DND-41 (cell line): ENCODE data around the gene MLLT6.
A peak's percentile ranks its signal among the peaks of the same experiment; 100 is the strongest.

Experiments
- ATAC-seq: fragments of 200-7000 bp; cut with Tn5 transposase; 3 replicates; pipeline ENCODE4 v1.9.1; 2021; ENCODE audit warnings: low read depth; ENCODE audit not compliant: insufficient read depth
- DNase-seq: peaks from one replicate; pipeline ENCODE4 v3.0.0-alpha.2; 2020
- H2AFZ ChIP-seq: 2 replicates; pipeline ENCODE4 v1.6.0; 2012; ENCODE audit warnings: low read depth, low read length
- H3K27ac ChIP-seq: 2 replicates; pipeline ENCODE4 v1.5.1; 2012; ENCODE audit warnings: low read length, inconsistent platforms
- H3K27me3 ChIP-seq: fragments of 200-600 bp; sonication (generic); 2 replicates; pipeline ENCODE4 v1.6.0; 2012; ENCODE audit warnings: low read length, mild to moderate bottlenecking, inconsistent platforms; ENCODE audit not compliant: insufficient read depth, poor library complexity
- H3K36me3 ChIP-seq: 2 replicates; pipeline ENCODE4 v1.5.1; 2012; ENCODE audit warnings: low read length, inconsistent platforms; ENCODE audit not compliant: insufficient read depth
- H3K4me1 ChIP-seq: 2 replicates; pipeline ENCODE4 v1.5.1; 2012; ENCODE audit warnings: mild to moderate bottlenecking, low read length; ENCODE audit not compliant: insufficient read depth
- H3K4me2 ChIP-seq: 2 replicates; pipeline ENCODE4 v1.6.0; 2012; ENCODE audit warnings: mild to moderate bottlenecking, moderate library complexity, low read length, inconsistent platforms; ENCODE audit not compliant: insufficient read depth
- H3K4me3 ChIP-seq, 2 experiments: fragments of 200-600 bp in 1 of 2; shearing (Covaris generic) in 1 of 2; 2 replicates each; pipeline ENCODE4 v1.5.1; 2012 to 2016; ENCODE audit warnings: inconsistent platforms in 2 of 2, low read length in 2 of 2, mild to moderate bottlenecking in 2 of 2, low read depth in 1 of 2, moderate library complexity in 1 of 2
- H3K79me2 ChIP-seq: 2 replicates; pipeline ENCODE4 v1.6.0; 2012; ENCODE audit warnings: low read length, inconsistent platforms; ENCODE audit not compliant: insufficient read depth
- H3K9ac ChIP-seq: 2 replicates; pipeline ENCODE4 v1.6.0; 2012; ENCODE audit warnings: low read depth, mild to moderate bottlenecking, inconsistent platforms, low read length, moderate library complexity
- H3K9me3 ChIP-seq: 2 replicates; pipeline ENCODE4 v1.5.1; 2012; ENCODE audit warnings: low read length, moderate library complexity, mild to moderate bottlenecking, inconsistent platforms; ENCODE audit not compliant: insufficient read depth, severe bottlenecking
- H4K20me1 ChIP-seq: 2 replicates; pipeline ENCODE4 v1.6.0; 2012; ENCODE audit warnings: low read length; ENCODE audit not compliant: insufficient read depth
- CTCF ChIP-seq: IDR thresholded peaks from 2 replicates; pipeline ENCODE4 v1.5.1; 2012; ENCODE audit warnings: borderline replicate concordance, low read length, moderate library complexity, mild to moderate bottlenecking; ENCODE audit not compliant: poor library complexity, severe bottlenecking; ENCODE audit errors: extremely low read depth
- EZH2 ChIP-seq: IDR thresholded peaks from 3 replicates; pipeline ENCODE4 v1.6.1; 2012; ENCODE audit warnings: borderline replicate concordance, low read depth, mild to moderate bottlenecking, moderate library complexity, low read length, inconsistent platforms; ENCODE audit not compliant: severe bottlenecking

MLLT6 gene

DNA sequence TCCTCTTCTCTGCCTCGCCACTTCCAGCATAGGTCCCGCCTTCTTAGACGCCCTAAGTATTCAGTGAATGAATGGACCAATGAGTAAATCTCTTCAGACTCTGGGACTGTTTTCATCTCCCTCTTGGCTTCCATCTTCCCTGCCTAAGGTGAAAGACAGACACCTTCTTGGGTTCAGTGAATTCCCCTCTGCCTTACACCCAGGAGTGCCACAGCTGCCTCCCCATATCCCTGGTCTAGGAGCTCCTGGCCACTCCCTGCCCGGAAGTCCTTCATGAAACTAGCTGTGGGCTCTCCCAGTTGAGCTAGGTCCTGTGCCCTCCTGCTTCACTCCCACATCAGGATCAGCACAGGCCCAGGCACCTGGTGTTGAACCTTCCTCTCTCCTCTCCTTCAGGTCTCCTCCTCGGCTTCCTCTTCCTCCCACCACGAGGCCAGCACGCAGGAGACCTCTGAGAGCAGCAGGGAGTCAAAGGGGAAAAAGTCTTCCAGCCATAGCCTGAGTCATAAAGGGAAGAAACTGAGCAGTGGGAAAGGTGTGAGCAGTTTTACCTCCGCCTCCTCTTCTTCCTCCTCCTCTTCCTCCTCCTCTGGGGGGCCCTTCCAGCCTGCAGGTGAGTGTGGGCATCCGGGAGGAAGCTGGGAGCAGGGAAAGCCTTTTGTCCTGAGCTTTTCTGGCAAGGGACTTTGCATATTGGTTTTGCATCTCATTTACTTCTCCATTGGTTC lies 10.3 kb downstream of the MLLT6 start:
- peaks cover 3% of the 10 kb centered on the region; the same call in 1 of the 2 replicates for H3K79me2 ChIP-seq
- no peak for DNase-seq
- H2AFZ ChIP-seq = no peak overlapping the region
- no peak for TF ChIP-seq EZH2
- TF ChIP-seq CTCF = no peak
- no peaks in the 10 kb centered on the region for H3K9me3 ChIP-seq
- H3K4me3 ChIP-seq = no peak overlapping the region
- H3K9ac ChIP-seq = no peak overlapping the region
- H3K27me3 ChIP-seq = no peaks in the 10 kb centered on the region
- 0 out of 2 replicates have a peak overlapping the region, but pooled peaks have one; percentile 13 for H3K27ac ChIP-seq
- H3K4me1 ChIP-seq = no peaks in the 10 kb centered on the region
- no peak overlapping the region for H3K4me2 ChIP-seq
- peaks cover 5% of the 10 kb centered on the region; the same call in 1 of the 2 replicates for H4K20me1 ChIP-seq
- H3K36me3 ChIP-seq = peaks cover 95% of the 10 kb centered on the region
- no peak for ATAC-seq

DNA sequence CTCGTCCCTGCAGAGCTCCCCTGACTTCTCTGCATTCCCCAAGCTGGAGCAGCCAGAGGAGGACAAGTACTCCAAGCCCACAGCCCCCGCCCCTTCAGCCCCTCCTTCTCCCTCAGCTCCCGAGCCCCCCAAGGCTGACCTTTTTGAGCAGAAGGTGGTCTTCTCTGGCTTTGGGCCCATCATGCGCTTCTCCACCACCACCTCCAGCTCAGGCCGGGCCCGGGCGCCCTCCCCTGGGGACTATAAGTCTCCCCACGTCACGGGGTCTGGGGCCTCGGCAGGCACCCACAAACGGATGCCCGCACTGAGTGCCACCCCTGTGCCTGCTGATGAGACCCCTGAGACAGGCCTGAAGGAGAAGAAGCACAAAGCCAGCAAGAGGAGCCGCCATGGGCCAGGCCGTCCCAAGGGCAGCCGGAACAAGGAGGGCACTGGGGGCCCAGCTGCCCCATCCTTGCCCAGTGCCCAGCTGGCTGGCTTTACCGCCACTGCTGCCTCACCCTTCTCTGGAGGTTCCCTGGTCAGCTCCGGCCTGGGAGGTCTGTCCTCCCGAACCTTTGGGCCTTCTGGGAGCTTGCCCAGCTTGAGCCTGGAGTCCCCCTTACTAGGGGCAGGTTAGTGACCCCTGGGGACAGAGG lies 11.4 kb downstream of the MLLT6 start:
- Histone ChIP-seq H3K9me3 (no peaks in the 10 kb centered on the region), H2AFZ (no peak overlapping the region), H4K20me1 (peaks cover 5% of the 10 kb centered on the region; the same call in 1 of the 2 replicates), H3K36me3 (peaks cover 95% of the 10 kb centered on the region), H3K4me3 (no peak overlapping the region), H3K79me2 (no peaks in the 10 kb centered on the region), H3K4me2 (no peak overlapping the region), H3K9ac (no peak overlapping the region), H3K27me3 (no peaks in the 10 kb centered on the region), H3K27ac (no peak overlapping the region), H3K4me1 (no peaks in the 10 kb centered on the region)
- DNase-seq = no peak
- TF ChIP-seq CTCF (no peak), EZH2 (no peak)
- no peak for ATAC-seq

DNA sequence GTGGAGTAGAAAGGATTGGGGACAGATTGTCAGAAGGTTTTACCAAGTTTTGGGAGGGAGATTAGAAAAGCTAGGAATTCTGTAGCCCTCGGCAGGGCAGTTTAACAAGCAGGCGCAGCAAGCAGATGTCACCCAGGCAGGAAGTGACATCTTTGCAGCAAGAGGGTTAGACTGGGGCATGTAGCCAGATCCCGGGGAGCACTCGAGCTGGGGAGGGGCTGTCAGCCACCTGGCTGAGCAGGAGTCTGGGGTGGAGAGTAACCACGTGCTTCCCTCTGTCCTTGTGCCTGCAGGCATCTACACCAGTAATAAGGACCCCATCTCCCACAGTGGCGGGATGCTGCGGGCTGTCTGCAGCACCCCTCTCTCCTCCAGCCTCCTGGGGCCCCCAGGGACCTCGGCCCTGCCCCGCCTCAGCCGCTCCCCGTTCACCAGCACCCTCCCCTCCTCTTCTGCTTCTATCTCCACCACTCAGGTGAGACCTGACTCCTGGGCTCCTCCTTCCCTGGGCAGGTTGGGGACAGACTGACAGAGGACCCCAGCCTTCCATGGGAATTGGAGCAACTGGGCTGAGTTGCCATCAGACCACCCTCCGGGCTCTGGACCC lies 12.2 kb downstream of the MLLT6 start:
- no peak overlapping the region for H3K27ac ChIP-seq
- no peak overlapping the region for H3K4me2 ChIP-seq
- no peaks in the 10 kb centered on the region for H3K79me2 ChIP-seq
- no peaks in the 10 kb centered on the region for H3K27me3 ChIP-seq
- H3K9ac ChIP-seq = no peak overlapping the region
- no peaks in the 10 kb centered on the region for H3K4me1 ChIP-seq
- peaks cover 95% of the 10 kb centered on the region for H3K36me3 ChIP-seq
- H2AFZ ChIP-seq = no peak overlapping the region
- DNase-seq (no peak), ATAC-seq (no peak)
- peaks cover 5% of the 10 kb centered on the region; the same call in 1 of the 2 replicates for H4K20me1 ChIP-seq
- H3K9me3 ChIP-seq = no peaks in the 10 kb centered on the region
- no peak overlapping the region for H3K4me3 ChIP-seq
- TF ChIP-seq CTCF (no peak), EZH2 (no peak)
